NCI-H187 treated with DMSO at 0.1 percent for 48 hours (cell line): Measurements from ENCODE around the gene POU2AF2.
"Not testable (repeated sequence)": the region's sequence is repeated elsewhere in the genome, so short reads cannot be mapped to it uniquely, and the experiment has no call there.

Experiments
- DNase-seq: peaks from one replicate; lab custom pipeline; 2025; lab: John Stamatoyannopoulos, UW

POU2AF2 gene

GRCh38 chr11:111245425-111245824 lies at the start of gene POU2AF2:
Gene POU2AF2, plus strand, starts transcription at chr11:111245725. Its CDS starts 129 bp downstream, at chr11:111245854.
- DNase-seq, result no peak

GRCh38 chr11:111200010-111200534 lies 45.5 kb upstream of the POU2AF2 start:
- DNase-seq, result no peak

GRCh38 chr11:111204211-111204610 lies 41.3 kb upstream of the POU2AF2 start:
- DNase-seq, result no peak

- no peak for DNase-seq
Measured at GRCh38 chr11:111205632-111206385, 39.7 kb upstream of the POU2AF2 start.

- no peak for DNase-seq
Measured at GRCh38 chr11:111206472-111206871, 39.1 kb upstream of the POU2AF2 start.

GRCh38 chr11:111207213-111207612 lies 38.3 kb upstream of the POU2AF2 start:
- no peak for DNase-seq

GRCh38 chr11:111209543-111210355 lies 35.8 kb upstream of the POU2AF2 start:
- no peak for DNase-seq

- no peak for DNase-seq
Measured at GRCh38 chr11:111213256-111213655, 32.3 kb upstream of the POU2AF2 start.

- no peak for DNase-seq
Measured at GRCh38 chr11:111220721-111221120, 24.8 kb upstream of the POU2AF2 start.

- DNase-seq, result no peak
Measured at GRCh38 chr11:111221208-111221607, 24.3 kb upstream of the POU2AF2 start.

GRCh38 chr11:111221936-111222335 lies 23.6 kb upstream of the POU2AF2 start:
- not testable (repeated sequence) for DNase-seq

- DNase-seq, result not testable (repeated sequence)
Measured at GRCh38 chr11:111222821-111223455, 22.6 kb upstream of the POU2AF2 start.

- no peak for DNase-seq
Measured at GRCh38 chr11:111225881-111226280, 19.6 kb upstream of the POU2AF2 start.

- no peak for DNase-seq
Measured at GRCh38 chr11:111229604-111230003, 15.9 kb upstream of the POU2AF2 start.

- DNase-seq, result no peak
Measured at GRCh38 chr11:111230122-111230465, 15.4 kb upstream of the POU2AF2 start.

- DNase-seq, result no peak
Measured at GRCh38 chr11:111231836-111232235, 13.7 kb upstream of the POU2AF2 start.

GRCh38 chr11:111236383-111236782 lies 9.1 kb upstream of the POU2AF2 start:
- DNase-seq, result no peak

- no peak for DNase-seq
Measured at GRCh38 chr11:111237926-111238325, 7.6 kb upstream of the POU2AF2 start.

GRCh38 chr11:111246956-111247355 lies 1.4 kb downstream of the POU2AF2 start:
- DNase-seq, result no peak

GRCh38 chr11:111250936-111251335 lies 5.4 kb downstream of the POU2AF2 start:
- no peak for DNase-seq

GRCh38 chr11:111253131-111253530 lies 7.6 kb downstream of the POU2AF2 start:
- no peak for DNase-seq

GRCh38 chr11:111253630-111254029 lies 8.1 kb downstream of the POU2AF2 start:
- no peak for DNase-seq

GRCh38 chr11:111258046-111258445 lies 12.5 kb downstream of the POU2AF2 start:
- DNase-seq, result no peak
